Rectal smooth muscle tissue (tissue), 1 donor: ENCODE results near the gene MYO1D.

Experiments used
- H3K27ac ChIP-seq: one replicate; pipeline ENCODE4 v1.7.0; 2013; ENCODE audit warnings: low read depth, low read length, inconsistent platforms
- H3K27me3 ChIP-seq: one replicate; pipeline ENCODE4 v1.7.0; 2013; ENCODE audit warnings: low read length; ENCODE audit not compliant: control insufficient read depth, insufficient read depth
- H3K36me3 ChIP-seq: one replicate; pipeline ENCODE4 v1.7.0; 2013; ENCODE audit warnings: low read length; ENCODE audit not compliant: control insufficient read depth, insufficient read depth
- H3K4me1 ChIP-seq: one replicate; pipeline ENCODE4 v1.7.0; 2013; ENCODE audit warnings: low read length; ENCODE audit not compliant: control insufficient read depth, insufficient read depth
- H3K4me3 ChIP-seq: one replicate; pipeline ENCODE4 v1.7.0; 2013; ENCODE audit warnings: low read length
- H3K9ac ChIP-seq: one replicate; pipeline ENCODE4 v1.7.0; 2013; ENCODE audit warnings: low read length

Gene MYO1D

DNA sequence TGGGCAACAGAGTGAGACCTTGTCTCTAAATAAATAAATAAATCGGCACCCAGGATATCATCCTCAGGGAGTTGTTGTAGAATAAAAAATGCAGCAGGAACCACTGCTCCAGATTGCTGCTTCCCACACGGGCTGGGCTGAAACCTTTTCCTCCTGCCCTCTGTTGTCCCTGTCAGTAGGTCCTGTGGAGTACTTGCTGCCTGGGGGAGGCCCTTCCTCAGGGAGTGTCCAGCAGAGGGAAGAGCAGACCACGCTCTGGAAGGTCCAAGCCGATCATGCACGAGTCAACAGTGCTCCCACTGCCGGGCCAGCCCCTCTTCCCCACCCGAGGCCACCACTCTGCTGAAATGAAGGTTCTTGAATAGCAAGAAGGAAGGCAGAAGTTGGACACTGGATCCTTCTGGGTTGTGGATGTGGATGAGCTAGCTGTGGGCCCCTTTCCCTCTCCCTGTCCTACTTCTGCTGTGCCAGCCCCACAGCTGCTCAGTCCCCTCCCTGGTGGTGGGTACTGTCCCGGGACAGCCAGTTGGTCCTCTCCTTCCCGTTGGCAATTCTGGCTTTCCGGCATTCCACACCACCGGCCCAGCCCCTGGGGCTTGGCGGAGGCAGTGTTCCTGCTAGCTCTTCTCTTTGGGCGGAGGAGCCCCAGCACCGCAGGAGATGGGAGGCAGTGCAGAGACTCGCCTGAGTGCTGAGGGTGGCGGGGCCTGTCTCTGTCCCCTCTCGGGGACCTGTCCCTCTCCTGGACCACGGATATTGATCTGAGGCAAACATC is 379.3 kb downstream of the MYO1D start:
- no peak overlapping the region for H3K9ac ChIP-seq
- no peak overlapping the region for H3K27ac ChIP-seq
- H3K4me3 ChIP-seq = no peak overlapping the region
- H3K27me3 ChIP-seq = no peaks in the 10 kb centered on the region
- no peaks in the 10 kb centered on the region for H3K36me3 ChIP-seq
- H3K4me1 ChIP-seq = no peaks in the 10 kb centered on the region

- H3K4me3 ChIP-seq = no peak overlapping the region
- no peak overlapping the region for H3K9ac ChIP-seq
- H3K4me1 ChIP-seq = no peaks in the 10 kb centered on the region
- no peaks in the 10 kb centered on the region for H3K27me3 ChIP-seq
- no peaks in the 10 kb centered on the region for H3K36me3 ChIP-seq
- no peak overlapping the region for H3K27ac ChIP-seq
Observed at GRCh38 chr17:32496395-32497073, 380.4 kb downstream of the MYO1D start.

DNA sequence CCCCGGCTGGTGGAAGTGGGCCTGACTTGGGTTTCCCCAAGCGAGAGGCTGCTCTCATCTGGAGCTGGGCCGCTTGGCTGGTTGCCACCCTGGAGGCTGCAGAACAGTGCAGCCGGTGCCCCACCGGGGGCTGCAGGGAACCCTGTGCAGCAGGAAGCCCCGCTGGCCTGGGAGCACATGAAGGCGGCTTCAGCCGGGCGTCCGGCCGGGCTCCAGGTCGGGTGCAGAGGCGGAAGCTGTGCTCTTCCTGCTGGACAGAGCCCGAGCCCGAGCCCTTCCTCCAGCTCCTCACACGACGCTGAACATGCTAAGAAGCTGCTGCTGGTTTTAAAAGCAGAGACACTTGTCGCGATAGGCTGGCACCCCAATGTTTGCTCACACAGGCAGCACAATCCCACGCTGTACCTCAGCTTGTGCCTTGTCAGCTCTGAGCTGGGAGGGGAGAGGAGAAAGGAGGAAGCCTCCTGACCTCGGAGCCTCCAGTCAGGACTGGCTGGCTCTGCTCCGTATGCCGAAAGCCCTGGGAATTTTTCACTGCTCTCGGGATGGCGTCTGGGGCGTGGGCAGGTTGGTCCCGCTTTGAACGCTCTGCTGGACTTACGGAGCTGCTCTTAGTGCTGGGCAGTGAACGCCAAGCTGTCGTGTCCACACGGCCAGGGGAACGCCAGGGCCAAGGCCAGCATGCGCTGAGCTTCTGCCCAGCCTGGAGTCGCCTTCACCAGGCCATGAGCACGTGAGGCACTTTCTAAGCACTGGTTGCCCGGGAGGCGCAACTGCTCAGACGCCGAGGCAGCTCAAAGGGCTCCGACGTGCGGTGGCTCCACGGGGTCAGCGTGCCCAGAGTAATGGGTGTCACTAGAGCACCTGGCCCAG is 381.3 kb downstream of the MYO1D start:
- H3K4me1 ChIP-seq = no peaks in the 10 kb centered on the region
- no peaks in the 10 kb centered on the region for H3K27me3 ChIP-seq
- no peaks in the 10 kb centered on the region for H3K36me3 ChIP-seq
- no peak overlapping the region for H3K4me3 ChIP-seq
- no peak overlapping the region for H3K9ac ChIP-seq
- no peak overlapping the region for H3K27ac ChIP-seq

- H3K27me3 ChIP-seq = no peaks in the 10 kb centered on the region
- H3K4me3 ChIP-seq = no peak overlapping the region
- no peaks in the 10 kb centered on the region for H3K36me3 ChIP-seq
- no peaks in the 10 kb centered on the region for H3K4me1 ChIP-seq
- no peak overlapping the region for H3K27ac ChIP-seq
- H3K9ac ChIP-seq = no peak overlapping the region
Observed at GRCh38 chr17:32494621-32495358, 382.1 kb downstream of the MYO1D start.

DNA sequence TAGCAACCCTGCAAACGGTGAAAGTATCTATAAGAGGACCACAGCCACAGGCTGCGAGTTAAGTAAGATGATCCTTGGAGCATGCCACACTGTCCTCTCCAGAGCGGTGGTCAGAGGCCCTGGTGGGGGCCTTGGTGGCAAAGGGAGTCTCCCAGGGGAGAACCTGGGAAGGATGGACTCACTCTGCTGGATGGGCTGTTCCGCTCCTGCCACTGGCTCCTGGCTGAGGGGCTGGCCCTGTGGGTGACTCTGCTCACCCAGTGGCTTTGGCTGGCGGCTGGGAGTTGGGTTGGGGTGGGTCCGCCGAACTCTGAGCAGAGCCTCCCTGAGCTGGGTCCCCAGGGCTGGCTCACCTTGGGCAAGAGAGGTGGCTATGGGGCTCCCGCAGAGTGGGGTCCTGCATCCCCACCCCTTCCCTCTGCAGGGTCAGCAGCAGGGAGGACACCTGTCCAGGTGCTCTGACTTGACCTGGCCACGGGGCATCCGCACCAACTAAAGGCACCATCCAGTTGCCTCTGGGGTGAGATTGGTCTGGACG is 382.9 kb downstream of the MYO1D start:
- Histone ChIP-seq H3K27me3 (no peaks in the 10 kb centered on the region), H3K36me3 (no peaks in the 10 kb centered on the region), H3K27ac (no peak overlapping the region), H3K9ac (no peak overlapping the region), H3K4me1 (no peaks in the 10 kb centered on the region), H3K4me3 (no peak overlapping the region)

GRCh38 chr17:32493571-32493970 is 383.4 kb downstream of the MYO1D start:
- Histone ChIP-seq H3K27ac (no peak overlapping the region), H3K9ac (no peak overlapping the region), H3K27me3 (no peaks in the 10 kb centered on the region), H3K36me3 (no peaks in the 10 kb centered on the region), H3K4me3 (no peak overlapping the region), H3K4me1 (no peaks in the 10 kb centered on the region)

DNA sequence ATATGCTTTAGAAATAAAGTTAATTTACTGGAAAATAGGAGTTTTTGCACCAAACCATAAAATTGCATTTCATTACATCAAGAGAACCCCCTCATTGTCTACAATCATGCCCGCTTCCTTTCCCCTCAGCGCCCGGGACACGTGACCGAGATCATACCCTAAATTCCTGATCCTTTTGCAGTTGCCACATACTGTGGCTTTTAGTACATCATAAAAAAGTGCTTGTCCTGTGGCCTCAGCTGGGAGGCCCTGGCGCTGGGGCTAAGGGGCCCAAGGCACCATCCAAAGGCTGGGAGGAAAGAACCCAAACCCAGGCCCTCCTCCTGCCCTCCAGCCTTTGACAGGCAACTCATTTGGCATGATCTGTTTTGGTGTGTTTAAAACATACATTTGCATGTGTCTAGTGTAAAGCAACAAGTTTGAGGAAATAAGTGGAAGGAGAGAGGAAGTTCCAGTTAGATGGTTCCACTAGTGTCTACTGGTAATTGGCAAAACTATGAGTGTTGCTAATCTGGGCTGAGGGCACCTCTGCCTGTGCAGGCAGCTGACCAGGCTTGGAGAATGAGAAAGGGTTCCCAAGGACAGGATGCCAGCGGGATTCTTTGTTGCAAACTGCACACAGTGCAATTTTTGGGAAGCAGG is 384.2 kb downstream of the MYO1D start:
- Histone ChIP-seq H3K36me3 (no peaks in the 10 kb centered on the region), H3K4me1 (no peaks in the 10 kb centered on the region), H3K27ac (no peak overlapping the region), H3K4me3 (no peak overlapping the region), H3K9ac (no peak overlapping the region), H3K27me3 (no peaks in the 10 kb centered on the region)

GRCh38 chr17:32492264-32492589 is 384.7 kb downstream of the MYO1D start:
- Histone ChIP-seq H3K9ac (no peak overlapping the region), H3K4me1 (peaks cover 3% of the 10 kb centered on the region), H3K4me3 (no peak overlapping the region), H3K27ac (no peak overlapping the region), H3K36me3 (no peaks in the 10 kb centered on the region), H3K27me3 (no peaks in the 10 kb centered on the region)

GRCh38 chr17:32491371-32492263 is 385.3 kb downstream of the MYO1D start:
- Histone ChIP-seq H3K4me1 (peaks cover 3% of the 10 kb centered on the region), H3K27me3 (no peaks in the 10 kb centered on the region), H3K27ac (no peak overlapping the region), H3K4me3 (no peak overlapping the region), H3K9ac (no peak overlapping the region), H3K36me3 (no peaks in the 10 kb centered on the region)

DNA sequence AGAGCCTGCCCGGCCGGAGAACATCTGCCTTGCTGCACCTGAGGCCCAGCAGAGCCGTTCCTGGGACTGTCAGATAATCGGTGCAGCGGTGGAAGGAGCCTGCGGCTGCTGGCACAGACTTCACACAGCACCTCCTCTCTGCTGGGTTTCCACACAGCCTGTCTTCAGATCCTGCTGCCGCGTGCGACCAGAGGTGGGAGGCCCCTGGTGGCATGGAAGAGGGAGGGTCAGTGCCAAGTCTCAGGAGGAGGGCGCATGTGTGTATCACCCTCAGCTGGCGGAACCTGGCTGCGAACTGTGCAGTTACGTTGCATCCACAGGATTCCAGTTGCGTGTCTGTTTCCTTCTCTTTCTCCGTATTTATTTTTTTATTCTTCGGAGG is 386.8 kb downstream of the MYO1D start:
- H3K4me1 ChIP-seq = peaks cover 3% of the 10 kb centered on the region
- H3K9ac ChIP-seq = no peak overlapping the region
- H3K36me3 ChIP-seq = no peaks in the 10 kb centered on the region
- H3K4me3 ChIP-seq = no peak overlapping the region
- no peak overlapping the region for H3K27ac ChIP-seq
- H3K27me3 ChIP-seq = no peaks in the 10 kb centered on the region
